A549 (cell line): ENCODE data around the gene STX8.

ENCODE experiments used
- CTCF ChIP-seq: fragments of >200 bp; sonication (Bioruptor Twin); formaldehyde crosslinking; IDR thresholded peaks from 3 replicates; pipeline ENCODE4 v1.5.1; 2016
- EHMT2 ChIP-seq: fragments of 200-600 bp; sonication (generic); IDR thresholded peaks from 2 replicates; pipeline ENCODE4 v1.6.1; 2016; ENCODE audit warnings: antibody characterized with exemption, low read depth, mild to moderate bottlenecking, moderate library complexity
- EP300 ChIP-seq, 2 experiments: fragments of >200 bp; sonication (Bioruptor Twin); formaldehyde crosslinking; IDR thresholded peaks; 2 replicates in 1 of 2; 3 replicates in 1 of 2; pipeline ENCODE4 v1.6.1; 2016 to 2017
- HDAC2 ChIP-seq: fragments of 200-600 bp; sonication (generic); IDR thresholded peaks from 2 replicates; pipeline ENCODE4 v1.6.1; 2016
- POLR2A ChIP-seq: IDR thresholded peaks from 2 replicates; pipeline ENCODE4 v1.6.1; 2012; ENCODE audit warnings: mild to moderate bottlenecking, low read length
- POLR2AphosphoS2 ChIP-seq: conservative IDR thresholded peaks from 2 replicates; pipeline ENCODE4 v1.6.1; 2012; ENCODE audit warnings: low read length, improper control_type of control experiment, inconsistent platforms
- REST ChIP-seq: fragments of 200-600 bp; sonication (generic); IDR thresholded peaks from 2 replicates; pipeline ENCODE4 v1.6.1; 2016; ENCODE audit warnings: antibody characterized with exemption, mild to moderate bottlenecking, moderate library complexity
- SMC3 ChIP-seq: fragments of >200 bp; sonication (Bioruptor Twin); formaldehyde crosslinking; IDR thresholded peaks from 3 replicates; pipeline ENCODE4 v1.6.1; 2018; ENCODE audit warnings: inconsistent platforms
- TFCP2L1 ChIP-seq: fragments of 250-450 bp; sonication (Bioruptor Pico); IDR thresholded peaks from 2 replicates; pipeline ENCODE4 v1.5.0; 2021; ENCODE audit warnings: mild to moderate bottlenecking

- TF ChIP-seq REST (no peak), HDAC2 (no peak), EP300 (IDR thresholded peaks at IDR 0.05) (no peak), TFCP2L1 (CRISPR knock-in tag) (no peak), CTCF (no peak), EHMT2 (no peak), POLR2AphosphoS2 (no peak), POLR2A (no peak), SMC3 (no peak)
These were observed 38.3 kb downstream of the STX8 start for GRCh38 chr17:9537177-9537776.
